GM04504 (cell line): Measurements from ENCODE around the gene MEGF9.

Experiments used
- DNase-seq: peaks from one replicate; pipeline ENCODE4 v3.0.0-alpha.2; 2012; ENCODE audit warnings: low read depth

Gene MEGF9

DNA sequence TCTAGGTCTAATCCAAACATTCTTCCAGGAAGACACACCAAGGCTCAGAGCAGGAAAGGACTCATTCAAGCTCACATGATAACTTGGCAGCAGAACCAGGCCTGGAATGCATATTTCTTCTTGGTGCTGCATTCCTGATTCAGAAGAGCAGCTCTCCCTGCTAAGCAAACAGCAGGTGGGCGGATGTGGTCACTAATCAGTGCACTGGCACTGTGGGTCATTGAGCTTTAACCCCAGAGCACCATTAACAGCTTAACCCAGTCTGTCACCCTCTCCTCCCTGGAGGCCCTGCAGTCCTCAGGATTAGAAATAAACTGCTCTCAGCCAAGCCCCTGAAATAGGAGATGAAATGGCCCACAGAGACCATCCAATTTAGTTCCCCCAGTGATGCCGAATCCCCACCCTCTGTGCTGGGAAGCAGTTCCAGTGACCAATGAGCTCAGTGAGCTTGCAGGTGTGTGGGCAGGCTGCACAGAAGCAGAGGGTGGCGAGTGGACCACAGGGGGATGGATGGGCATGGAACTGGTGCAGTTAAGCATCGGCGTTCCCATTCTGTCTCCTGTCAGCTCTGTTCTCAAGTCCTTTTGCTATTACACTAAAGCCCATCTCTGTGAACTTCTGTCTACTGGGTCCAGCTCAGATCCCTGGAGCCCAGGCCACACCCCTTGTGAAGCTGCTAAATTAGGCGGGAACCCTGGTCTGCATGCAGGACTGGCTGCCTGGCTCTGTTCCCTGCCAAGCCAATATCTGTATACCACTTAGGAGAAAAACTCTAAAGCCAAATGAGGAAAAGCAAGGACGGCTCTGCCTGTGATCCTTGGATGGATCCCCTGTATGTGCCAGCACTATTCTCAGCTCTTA is 16.6 kb upstream of the MEGF9 start:
- DNase-seq, result peak; percentile 57

DNA sequence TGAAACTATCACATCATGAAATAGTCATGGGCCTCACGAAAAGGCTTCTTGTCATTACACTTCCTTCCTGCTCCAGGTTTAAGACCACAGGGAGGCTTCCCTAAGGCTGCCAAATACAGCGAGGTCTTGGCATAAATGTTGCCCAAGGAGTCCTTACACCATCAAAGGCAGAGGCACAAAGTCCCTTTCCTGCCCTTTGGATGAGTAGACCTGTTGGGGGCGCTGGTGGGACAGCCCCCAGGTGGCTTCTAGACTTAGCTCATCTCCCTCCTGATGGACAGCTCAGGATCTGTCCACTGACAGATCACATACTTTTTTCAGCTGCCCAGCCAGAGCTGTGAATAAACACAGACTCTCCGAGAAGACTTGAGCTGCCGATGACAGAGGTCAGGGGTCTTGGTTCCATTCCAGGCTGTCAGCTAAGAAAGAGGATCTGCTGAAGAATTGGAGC is 15.5 kb upstream of the MEGF9 start:
- DNase-seq, result no peak

DNA sequence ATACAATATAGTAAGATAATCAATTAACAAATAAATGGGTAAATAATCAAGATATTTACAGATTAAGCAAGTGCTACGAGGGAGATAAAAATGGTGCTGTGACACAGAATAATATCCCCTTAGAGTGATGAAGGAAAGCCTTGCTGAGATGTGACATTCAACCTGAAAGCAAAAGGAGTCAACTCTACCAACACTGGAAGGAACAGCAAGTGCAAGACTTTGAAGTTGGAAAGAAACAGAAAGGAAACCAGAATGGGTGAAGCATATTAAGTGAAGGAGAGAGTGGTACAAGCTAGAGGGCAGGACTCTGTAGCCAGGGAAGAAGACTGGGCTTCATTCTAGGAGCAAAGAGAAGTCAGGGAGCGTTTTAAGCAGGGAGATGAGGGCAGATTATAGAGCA is 12.2 kb upstream of the MEGF9 start:
- DNase-seq, result no peak

DNA sequence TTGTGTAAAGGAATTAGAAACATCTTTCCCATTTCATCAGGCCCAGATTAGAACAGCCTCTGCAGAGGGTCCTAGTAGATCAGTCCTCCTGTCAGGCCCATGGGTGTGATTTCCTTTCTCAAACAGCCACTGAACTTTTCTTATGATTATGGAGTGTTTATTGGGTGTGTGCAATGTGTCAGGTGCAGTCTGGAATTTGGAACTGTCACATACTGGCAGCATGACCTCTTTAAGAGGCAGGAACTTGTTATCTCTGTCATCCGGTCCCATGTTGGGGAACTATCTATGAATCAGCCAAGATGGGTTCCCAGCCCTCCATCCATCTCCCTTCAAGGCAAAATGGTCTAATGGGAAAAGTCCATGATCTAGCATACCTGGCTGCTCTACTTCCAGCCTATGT is 11.6 kb upstream of the MEGF9 start:
- DNase-seq, result no peak

DNA sequence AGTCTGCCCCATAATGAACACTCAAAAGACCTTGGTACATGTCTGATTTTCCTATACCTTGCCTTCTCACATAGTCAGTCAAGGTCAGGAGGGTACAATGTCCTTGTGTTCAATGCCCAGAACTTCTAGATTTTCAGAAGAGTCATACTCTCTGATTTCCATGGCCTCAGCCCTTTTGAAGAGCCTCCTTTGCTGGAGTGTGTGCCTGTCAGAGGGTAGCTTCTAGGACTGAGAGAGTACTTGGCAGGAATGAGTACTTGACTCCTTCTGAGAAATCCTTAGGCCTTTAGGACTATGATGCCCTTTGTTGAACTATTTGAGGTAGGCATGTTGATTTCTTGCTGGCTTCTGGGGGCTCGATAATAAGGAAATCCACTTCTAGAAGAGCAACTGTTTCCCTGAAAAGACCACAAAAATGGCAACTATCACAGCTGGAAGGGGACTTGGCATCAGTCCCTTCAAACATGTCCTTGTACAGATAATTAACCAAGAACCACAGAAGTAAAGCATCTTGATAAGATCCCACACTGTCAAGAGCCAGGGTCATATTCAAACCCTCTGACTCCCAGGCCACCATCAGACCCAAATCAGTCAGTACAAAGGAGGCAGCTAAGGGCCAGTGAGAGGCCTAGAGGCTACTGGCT is 10.6 kb upstream of the MEGF9 start:
- DNase-seq, result no peak

DNA sequence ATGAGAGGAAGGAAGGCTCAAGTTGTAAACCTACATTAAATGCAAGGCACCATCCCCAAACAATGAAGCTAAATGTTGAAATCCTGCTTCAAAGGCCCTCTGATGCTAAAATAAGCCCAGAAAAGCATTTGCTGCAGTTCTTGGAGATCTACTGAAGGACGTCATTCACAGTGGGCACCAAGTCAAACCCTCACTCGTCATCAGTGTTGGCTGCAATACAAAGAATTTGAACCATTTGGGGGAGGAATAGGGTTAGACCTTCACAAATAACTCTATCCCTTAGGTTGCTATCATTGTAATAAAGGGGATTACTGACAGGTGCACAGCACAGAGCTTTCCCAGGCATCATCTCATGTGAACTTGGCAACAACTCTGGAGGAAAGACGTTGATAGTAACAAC is 9.3 kb upstream of the MEGF9 start:
- no peak for DNase-seq

DNA sequence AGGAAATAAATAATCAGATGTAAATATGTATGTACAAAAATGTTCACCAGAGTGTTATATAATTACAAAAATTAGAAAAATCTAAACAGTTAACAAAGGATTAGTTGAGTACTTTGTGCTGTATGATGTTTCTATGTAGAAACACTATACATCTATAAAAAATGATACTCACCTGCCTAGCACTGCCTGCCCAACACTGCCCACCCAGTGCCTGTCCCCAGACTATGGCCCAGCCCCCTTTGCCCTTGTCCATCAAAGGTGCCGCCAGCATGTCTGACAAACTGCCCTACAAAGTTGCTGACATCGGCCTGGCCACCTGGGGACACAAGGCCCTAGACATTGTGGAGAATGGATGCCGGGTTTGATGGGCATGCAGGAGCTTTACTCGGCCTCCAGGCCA is 6.1 kb upstream of the MEGF9 start:
- no peak for DNase-seq

DNA sequence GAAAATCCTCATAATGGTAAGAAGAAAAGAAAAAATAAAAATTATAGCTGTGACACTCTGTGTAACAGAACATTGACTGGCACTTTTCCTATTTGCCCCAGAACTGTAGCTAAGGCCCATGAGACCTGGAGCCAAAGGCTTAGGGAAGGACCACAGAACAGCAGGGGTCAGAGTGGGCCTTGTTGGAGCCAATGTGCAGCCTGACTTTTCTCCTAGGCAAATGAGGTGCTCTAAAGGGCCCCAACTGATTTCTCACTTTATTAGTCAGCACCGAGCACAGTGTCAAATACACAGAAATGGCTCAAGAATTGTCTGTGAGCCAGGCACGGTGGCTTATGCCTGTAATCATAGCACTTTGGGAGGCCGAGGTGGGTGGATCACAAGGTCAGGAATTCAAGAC is 4.0 kb upstream of the MEGF9 start:
- DNase-seq, result no peak

DNA sequence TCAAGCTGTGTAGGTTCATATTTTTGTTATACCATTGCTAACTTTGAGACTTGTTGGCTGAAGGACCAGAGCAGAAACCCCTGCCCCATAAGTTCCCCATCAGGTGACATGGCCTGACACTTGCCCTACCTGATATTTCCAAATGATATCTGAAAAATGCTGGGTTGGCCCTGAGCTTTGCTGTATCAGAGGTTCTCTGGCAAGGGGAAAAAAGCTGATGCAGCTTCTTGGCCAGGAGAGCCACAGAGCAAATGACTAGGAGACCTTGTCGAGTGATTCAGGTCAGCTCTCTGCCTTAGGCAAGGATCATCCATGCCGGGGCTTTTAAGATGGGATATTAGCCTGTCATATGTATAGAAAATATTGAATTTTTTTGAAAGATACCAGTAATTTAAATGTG is 2.9 kb upstream of the MEGF9 start:
- DNase-seq, result no peak

DNA sequence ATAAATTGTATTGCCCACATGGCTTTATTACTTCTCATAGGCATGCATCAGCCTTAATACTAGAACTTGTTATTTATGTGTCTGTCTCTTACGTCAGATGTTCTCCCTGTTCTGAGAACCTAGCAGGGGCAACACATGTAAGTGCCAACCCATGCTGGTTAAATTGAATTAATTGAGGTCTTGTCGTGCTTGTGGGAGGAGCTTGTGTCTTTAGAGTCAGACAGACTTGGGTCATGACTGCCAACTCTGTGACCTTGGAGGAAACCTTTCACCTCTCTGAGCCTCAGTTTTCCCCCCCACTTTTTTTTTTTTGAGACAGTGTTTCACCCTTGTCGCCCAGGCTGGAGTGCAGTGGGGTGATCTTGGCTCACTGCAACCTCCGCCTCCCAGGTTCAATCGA is 2.2 kb upstream of the MEGF9 start:
- no peak for DNase-seq

DNA sequence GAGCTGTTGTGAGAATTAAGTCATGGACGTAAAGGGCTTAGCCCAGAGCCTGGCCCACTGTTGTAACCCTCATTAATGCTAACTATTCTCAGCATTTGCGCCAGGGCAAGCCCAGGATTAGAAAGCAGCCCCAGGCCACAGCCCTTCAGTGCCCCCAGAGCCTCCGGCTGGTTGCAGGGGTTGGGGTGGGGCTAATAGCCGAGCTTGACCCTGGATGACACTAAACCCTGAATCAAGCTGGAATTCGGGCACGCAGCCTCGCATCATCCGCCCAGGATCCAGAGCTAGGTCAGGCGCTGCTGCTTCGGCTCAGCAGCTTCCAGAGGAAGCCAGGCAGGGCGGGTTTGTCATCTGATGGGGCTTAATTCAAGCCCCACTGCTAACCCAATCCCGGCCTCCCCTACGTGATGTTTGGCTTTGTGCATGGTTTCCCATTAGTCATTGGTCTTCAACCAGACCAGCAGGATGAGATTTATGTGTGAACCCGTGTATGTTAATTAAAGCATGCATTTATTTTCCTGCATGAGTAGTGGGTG is 1.2 kb upstream of the MEGF9 start:
- DNase-seq, result no peak

DNA sequence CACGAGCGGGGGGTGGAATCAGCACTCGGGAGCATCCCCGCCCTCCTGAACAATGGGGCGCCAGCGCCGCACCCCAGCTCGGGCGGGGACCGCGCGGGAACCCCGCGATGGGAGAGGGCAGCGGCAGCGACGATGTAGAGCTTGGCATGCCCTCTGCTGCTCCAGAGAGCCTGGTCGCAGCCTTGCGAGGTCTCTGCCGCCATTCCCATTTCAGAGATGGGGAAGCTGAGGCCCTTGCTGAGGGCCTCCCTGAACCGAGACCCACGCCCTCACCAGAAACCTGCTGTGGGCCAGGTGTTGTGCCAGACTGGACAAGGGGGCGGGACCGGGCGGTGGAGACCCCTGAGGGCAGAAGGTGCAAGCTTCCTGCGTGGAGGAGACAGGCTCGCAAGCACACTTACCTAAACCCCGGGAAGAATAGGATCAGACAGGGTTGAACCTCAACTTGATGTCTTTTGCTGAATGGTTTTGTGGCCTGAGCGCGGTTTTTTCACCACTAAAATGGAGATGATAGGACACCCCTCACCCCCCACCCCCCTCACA is 647 bp upstream of the MEGF9 start:
- DNase-seq, result no peak

DNA sequence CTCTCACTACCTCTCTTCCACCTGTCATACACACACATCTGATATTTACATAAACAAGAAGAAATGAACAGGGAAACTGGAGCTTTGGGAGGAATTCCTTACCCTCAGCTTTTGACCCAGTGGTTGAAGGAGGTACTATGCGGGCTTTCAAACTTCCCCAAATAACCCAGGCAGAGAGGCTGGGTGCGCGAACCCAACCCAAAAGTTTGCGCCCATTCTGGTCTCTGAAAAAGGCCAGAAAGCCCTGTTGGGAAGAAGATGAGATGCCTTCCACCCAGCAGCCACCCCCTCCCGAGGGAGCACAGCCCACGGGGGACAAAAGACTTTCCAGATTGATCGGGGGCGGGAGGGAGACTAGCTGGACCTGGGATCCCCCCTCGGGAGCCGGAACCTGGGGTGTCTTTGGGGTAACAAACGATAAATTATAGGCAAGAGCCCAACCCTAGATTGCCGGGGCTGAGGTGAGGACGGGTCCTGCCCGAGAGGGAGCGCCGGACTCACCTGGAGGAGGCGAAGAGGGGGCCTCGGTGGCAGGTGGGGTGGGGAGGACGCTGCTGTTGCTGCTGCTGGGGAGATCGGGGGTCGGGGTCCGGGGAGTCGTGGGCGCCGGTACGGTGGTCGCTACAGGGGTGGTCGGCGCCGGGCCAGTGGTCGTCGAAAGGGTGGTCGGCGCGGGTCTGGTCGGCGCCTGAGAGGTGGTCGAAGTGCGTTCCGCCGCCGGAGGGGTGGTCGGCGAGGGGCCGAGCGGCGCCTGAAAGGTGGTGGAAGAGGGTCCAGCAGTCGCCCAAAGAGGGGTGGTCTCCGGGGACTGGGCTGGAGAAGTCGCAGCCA is 798 bp downstream of the MEGF9 start:
- DNase-seq, result no peak

DNA sequence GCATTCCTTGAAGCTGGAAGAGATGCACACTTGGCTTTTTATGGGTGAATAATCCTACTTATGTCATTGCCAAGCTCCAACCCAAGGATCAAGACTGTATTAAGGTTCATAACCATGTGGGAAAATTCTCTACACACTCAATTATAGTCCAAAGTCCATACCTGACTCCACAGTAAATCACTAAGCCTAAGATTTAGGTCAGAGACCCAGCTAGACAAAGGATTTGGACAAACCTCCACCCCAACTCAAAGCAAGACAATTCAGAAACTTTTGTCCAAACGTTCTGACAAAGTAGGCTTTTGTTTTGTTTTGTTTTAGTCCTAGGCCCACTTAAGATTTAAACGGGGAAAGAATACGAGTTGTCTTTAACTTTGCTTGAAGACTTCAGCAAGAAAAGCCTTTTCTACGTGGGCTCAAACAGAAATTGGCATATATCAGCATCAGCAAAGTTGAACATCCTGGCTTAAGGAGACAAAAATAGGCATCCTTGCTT is 1.7 kb downstream of the MEGF9 start:
- DNase-seq, result no peak

DNA sequence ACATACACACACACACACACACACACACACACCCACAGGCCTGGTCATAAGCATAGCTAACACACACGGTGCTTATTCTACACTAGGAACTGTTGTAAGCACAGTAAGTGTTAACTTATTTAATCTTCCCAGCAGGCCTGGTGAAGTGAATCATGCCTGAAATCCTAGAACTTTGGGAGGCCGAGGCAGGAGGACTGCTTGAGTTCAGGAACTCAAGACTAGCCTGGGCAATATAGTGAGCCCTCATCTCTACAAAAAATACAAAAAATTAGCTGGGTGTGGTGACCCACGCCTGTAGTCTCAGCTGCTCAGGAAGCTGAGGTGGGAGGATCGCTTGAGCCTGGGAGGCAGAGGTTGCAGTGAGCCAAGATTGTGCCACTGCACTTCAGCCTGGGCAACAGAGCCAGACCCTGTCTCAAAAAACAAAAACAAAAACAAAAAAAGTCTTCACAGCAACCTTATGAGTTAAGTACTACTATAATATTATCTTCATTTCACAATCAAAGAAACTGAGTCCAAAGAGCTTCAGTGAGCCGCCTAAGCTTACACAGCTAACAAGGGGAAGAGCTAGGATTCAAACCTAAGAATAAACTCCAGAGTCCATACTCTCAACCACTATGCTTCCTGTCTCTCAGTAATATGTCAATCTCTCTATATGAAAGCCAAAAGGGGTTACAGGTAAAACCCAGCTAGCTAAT is 2.3 kb downstream of the MEGF9 start:
- DNase-seq, result no peak

DNA sequence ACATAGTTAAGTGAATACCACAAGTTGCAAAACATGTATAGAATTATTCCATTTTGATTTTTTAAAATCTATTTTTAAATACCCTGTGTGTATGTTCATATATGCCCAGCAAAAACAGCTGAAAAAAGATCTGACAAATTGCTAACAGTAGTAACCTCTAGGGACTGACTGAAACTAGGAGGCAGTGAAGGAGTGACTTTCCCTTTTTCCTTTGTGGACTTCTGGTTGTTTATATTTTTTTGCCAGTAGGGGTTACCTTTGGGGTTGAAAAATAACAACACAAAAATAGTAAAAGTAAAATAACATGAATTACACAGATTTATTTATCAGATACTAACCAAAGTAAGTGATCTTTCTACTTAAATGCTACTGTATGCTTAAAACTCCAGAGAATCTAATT is 2.9 kb downstream of the MEGF9 start:
- no peak for DNase-seq

DNA sequence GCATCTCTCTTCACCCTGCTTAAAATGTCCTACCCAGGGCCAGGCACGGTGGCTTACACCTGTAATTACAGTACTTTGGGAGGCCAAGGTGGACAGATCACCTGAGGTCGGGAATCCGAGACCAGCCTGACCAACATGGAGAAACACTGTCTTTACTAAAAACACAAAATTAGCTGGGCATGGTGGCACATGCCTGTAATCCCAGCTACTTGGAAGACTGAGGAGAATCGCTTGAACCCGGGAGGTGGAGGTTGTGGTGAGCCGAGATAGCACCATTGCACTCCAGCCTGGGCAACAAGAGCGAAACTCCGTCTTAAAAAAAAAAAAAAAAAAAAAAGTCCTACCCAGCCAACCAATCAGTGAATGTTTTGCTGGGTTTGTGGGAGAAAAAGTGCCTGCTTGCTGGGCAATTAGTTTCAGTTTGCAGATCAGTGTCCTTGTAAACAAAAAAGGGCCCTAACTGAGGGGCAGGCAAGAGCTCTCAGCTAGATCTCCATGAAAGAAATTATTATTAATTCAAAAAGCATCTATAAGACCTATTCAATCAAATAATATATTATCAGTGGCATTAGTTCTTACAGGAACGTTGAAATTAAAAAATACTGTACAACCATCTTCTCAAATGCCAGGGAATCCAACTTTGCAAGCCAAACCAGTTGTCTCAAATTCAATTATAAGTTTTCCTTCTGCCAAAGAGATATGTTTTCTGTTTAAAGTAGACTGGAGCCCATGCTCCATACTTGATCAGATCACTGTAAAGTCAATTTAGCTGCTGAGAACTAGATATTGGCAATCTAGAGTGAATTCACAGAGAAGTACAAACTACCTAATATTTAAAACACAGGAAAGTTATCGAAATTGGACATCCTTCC is 3.9 kb downstream of the MEGF9 start:
- DNase-seq, result no peak

DNA sequence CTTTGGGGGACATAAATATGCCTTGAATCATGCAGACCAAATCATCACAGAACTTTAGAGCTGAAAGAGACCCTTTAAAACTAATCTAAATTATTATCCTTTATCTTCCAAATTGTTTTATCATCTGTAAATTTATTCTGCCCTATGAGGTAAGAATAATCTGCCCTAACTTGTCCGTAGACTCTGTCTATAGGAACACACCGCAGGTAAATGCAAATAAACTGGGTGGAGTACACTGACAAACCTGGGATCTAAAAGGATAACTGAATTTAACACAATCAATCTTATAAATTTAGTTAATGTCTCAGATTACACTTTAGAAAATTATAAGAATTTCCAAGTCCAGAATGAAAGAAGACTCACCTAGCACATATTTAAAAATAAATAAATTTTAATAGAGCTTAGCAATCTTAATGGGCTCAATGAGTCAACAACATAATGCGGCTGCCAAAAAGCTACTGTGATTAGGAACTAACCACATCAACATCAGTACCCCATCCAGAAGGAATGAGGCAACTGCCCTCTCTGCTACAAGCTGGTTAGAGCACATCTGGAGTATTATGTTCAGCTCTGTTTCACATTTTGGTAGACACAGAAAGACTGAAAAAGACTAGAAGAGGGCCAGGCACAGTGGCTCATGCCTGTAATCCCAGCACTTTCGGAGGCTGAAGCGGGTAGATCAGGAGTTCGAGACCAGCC is 5.6 kb downstream of the MEGF9 start:
- DNase-seq, result peak; percentile 46

DNA sequence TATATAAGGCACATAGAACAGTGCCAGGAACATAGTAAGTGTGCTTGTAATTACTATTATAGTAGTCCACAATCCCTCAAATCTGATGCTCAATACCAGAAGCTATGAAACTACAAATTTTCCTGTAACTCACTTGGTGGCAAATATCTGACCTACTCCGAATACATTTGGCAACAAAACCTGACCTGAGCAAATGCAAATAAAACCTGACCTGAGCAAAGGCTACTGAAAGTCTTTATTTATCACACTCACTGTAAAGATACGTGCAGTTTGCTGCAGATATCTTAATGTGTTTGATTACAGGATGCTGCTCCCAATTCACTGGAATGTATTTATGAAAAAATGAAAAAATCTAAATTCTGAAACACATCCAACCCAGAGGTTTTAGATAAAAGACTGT is 7.1 kb downstream of the MEGF9 start:
- DNase-seq, result no peak

DNA sequence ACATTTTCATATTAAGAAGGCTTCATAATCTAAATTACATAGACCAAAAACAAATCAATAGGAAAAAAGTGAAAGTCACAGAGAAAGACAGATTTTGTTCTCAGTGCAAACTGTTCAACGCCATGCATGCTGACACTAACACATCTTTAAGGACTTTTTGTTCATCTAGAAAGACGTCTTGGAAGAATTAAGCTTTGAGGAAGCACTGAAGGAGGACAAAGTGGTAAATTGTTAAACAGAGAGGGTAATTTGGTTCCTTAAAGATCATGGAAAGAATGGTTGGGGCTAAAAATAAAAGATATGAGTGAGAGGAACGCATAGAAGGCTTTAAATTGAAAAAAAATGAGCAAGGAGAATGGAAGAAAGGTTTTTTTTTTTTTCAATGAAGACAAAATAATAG is 9.1 kb downstream of the MEGF9 start:
- DNase-seq, result no peak
